HG02970 (cell line): ENCODE results near the gene TEX264.

Experiments
- ATAC-seq: cut with Tn5 transposase; IDR thresholded peaks from one replicate; pipeline ENCODE4 v1.9.1; 2021; ENCODE audit warnings: mild to moderate bottlenecking, moderate library complexity, moderate number of reproducible peaks; ENCODE audit not compliant: unreplicated experiment, low FRiP score

The TEX264 gene

DNA sequence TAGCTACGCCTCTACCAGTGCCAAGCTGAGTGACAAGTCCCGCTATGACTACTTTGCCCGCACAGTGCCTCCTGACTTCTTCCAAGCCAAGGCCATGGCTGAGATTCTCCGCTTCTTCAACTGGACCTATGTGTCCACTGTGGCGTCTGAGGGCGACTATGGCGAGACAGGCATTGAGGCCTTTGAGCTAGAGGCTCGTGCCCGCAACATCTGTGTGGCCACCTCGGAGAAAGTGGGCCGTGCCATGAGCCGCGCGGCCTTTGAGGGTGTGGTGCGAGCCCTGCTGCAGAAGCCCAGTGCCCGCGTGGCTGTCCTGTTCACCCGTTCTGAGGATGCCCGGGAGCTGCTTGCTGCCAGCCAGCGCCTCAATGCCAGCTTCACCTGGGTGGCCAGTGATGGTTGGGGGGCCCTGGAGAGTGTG, 41.5 kb downstream of the TEX264 start:
- ATAC-seq = no peak

GRCh38 chr3:51712963-51713362, 41.9 kb downstream of the TEX264 start:
- no peak for ATAC-seq

GRCh38 chr3:51715231-51715976, 44.4 kb downstream of the TEX264 start:
- no peak for ATAC-seq

DNA sequence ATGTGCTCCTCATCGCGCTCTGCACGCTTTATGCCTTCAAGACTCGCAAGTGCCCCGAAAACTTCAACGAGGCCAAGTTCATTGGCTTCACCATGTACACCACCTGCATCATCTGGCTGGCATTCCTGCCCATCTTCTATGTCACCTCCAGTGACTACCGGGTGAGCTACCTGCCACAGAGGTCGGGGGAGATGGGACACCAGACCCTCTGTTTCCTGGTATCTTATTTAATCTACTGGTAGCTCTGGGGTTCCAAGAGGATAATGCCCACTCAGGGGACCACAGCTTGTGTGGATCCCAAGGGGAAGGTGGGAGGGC, 44.9 kb downstream of the TEX264 start:
- no peak for ATAC-seq

DNA sequence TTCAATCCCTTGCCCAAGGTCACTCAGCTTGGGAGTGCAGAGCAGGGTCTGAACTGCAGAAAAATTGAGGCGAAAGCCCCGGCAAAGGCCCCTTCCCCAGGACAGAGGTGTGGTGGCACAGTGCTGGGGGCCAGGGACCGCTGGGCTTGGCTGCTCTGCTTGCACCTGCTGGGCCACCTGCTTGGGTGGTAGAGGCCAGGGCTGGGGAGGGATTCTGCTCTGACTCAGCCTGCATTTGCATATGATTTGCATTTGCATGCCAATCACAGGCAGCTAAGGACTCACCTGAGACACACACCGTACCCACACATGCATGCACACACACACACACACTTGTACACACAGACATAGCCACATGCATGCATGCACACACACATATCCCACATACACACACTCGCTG, 45.8 kb downstream of the TEX264 start:
- ATAC-seq = no peak

DNA sequence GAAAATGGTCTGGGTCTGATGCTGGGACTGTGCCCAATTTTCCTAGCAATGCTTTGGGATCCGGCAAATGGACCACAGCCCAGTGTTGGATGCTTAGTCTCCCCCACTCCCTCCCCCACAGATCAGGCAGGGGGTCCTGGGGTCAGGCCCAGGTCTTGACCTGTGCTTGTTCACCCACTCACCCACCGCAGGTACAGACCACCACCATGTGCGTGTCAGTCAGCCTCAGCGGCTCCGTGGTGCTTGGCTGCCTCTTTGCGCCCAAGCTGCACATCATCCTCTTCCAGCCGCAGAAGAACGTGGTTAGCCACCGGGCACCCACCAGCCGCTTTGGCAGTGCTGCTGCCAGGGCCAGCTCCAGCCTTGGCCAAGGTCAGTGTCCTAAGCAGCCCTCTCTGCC, 46.4 kb downstream of the TEX264 start:
- no peak for ATAC-seq

- ATAC-seq = no peak
Measured at GRCh38 chr3:51717947-51718346, 46.9 kb downstream of the TEX264 start.

- no peak for ATAC-seq
Measured at GRCh38 chr3:51718547-51719409, 47.7 kb downstream of the TEX264 start.

DNA sequence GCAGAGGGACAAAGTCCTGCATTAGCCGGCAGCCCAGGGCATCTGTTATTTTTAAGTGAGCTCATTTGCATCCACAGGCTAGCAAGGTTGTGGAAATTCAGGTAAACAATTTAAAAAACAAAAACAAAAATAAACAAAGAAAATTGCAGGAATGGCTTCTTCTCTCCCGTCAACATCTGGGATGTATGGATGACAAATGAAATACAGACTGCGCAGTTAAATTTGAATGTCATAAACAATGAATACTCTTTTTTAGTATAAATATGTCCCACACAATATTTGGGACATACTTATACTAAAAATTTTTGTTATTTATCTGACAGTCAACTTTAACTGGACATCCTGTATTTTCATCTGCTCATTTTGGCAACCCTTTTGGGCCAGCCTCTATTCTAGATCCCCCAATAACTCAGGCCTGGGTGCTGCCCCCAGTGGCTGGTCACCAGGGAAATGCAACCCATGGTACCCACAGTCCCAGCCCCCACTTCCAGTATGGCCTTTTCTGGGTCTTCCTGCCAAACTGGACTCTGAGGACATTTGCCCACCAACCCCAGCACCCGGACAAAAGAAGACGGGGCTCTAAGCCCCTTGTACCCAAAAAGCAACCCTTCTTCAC, 48.5 kb downstream of the TEX264 start:
- ATAC-seq = no peak

DNA sequence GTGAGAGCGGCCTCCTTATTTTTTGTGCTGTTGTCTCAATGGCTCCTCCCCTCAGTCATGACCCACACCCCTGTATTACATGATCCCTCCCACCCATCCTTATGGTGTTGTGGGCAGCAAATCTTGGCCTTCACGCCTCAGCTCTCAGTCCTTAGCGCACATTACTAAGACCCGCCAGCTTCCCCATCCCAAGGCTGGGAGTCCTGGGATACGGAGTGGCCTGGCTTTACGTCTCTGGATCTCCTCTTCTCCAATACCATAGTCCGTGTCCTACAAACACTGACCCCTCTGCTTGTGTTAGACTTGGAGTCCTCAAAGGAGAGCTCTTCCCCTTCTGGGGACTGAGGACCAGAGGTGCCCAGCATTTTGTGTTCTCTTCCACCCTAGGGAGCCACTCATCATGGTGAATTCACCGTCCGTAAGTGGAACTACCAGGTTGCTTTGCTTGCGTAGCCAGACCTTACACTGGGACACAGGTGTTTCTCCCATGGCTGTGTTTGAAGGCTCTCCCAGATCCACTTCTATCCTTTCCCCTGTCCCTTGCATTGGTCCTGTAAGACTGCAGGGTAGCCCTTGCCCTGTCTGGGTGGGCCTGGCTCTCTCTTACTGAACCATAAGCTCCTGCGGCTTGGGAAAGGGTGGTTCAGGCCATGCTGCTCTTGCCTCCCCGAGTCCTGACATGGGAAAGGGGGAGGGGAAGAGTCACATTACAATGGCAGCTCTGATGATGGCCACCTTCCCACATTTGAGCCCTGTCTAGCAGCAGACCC, 49.4 kb downstream of the TEX264 start:
- ATAC-seq = no peak

DNA sequence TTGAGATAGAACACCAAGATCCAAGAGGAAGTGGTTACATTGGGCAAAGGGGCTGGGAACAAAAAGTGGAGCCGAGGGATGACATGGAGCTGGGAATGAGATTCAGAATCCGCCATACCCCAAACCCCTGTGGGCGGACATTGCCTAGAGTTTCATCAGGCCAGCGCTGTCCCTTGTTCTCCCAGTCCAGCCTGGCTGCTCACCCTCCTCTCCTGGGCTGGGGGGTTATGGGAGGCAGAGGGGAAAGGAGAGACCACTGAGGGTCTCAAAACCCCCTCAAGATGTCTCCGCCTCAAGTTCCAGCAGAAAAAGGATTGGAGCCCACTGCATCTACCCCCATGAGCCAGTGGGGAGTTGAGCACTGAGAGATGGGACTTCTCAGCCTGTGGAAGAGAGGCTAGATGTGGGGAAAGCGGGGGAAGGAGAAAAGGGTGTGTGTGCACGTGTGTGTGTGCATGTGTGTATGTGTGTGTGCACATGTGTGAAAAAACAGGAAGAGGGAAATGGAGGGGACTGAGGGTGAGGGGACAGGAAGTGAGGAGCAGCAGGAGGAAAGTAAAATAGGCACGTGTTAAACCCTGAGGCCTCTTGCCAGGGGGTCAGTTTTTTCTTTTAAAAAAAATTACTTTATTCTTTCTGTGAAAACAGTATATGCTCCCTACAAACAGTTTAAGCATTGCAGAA, 50.2 kb downstream of the TEX264 start:
- ATAC-seq = no peak

- ATAC-seq = no peak
Measured at GRCh38 chr3:51722362-51722761, 51.3 kb downstream of the TEX264 start.

- no peak for ATAC-seq
Measured at GRCh38 chr3:51727500-51727899, 56.4 kb downstream of the TEX264 start.

- no peak for ATAC-seq
Measured at GRCh38 chr3:51729042-51729633, 58.1 kb downstream of the TEX264 start.

DNA sequence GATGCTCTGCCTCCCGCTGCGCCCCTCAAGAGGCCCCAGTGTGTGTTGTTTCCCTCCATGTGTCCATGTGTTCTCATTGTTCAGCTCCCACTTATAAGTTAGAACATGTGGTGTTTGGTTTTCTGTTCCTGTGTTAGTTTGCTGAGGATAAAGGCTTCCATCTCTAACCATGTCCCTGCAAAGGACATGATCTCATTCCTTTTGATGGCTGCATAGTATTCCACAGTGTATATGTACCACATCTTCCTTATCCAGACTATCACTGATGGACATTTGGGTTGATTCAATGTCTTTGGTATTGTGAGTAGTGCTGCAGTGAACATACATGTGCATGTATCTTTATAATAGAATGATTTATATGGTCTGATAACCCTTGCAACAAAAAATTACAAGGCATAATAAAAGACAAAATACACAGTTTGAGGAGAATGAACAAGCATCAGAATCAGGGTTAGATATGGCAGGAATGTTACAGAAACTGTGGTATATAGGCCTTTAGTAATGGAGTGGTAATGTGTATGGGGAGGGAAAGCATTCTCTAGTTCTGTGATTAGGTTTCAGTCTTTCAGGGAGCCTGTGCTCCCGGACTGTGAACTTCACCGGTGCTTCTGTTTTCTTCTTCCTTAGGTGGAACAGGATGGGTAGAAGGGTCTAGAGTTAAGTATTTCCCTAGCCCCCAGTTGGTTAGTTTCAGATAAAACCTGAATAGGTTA, 63.0 kb downstream of the TEX264 start:
- no peak for ATAC-seq

DNA sequence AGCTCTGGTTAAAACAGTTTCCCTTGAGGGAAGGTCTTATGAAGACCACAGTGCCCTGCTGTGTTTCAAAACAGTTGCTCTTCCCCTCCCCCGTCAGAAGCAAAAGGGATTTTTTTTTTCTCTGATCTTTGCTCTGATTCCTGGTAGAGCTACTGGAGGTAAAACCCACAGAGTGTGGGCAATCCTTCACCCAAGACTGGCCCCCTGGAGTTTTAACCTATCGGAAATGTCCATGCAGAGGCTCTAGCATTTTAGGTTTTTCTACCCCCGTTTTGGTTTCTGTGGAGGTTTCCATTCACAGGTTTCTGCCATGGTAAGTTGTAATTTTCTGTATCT, 63.5 kb downstream of the TEX264 start:
- no peak for ATAC-seq

DNA sequence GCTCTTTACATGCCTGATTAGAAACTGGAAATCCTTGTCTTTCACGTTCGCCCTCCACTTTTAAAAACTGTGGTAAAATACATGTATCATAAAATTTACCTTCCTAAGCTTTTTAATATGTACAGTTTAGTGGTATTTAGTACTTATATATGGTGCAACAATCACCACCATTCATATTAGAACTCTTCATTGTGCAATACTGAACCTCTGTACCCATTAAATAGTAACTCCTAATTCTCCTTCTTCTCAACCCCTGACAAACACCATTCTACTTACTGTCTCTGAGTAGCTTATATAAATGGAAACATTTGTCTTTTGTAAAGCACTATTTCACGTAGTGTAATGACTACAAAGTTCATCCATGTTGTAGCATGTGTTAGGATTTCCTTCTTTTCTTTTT, 64.0 kb downstream of the TEX264 start:
- no peak for ATAC-seq

GRCh38 chr3:51735950-51736349, 64.9 kb downstream of the TEX264 start:
- no peak for ATAC-seq

DNA sequence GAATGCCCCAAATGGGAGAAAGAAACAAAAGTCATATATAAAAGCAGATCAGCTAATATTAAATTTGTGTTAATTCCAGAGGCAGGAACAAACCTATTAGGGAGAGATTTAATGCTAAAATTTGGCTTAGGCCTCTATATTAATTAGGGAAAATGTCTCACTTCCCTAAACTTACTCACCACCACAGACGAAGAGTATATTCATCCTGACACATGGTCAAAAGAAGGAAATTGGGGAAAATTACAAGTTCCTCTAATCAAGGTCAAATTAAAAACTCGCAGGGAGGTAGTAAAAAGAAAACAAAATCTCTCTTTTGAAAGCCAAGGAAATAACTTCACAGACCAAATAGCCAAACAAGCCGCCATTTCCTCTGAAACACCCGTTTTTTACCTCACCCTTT, 68.1 kb downstream of the TEX264 start:
- ATAC-seq = no peak
